Body of pancreas (tissue), 4 donors: ENCODE results near the gene AGXT2.

Experiments used
- CTCF ChIP-seq, 7 experiments: fragments of 450-650 bp in 4 of 7; fragments of 200-600 bp in 3 of 7; sonication (generic) in 3 of 7; IDR thresholded peaks; one replicate each; pipeline ENCODE4 v1.5.1; 2016 to 2019; ENCODE audit warnings: antibody characterized with exemption in 7 of 7
- POLR2A ChIP-seq, 3 donors: fragments of 450-650 bp; IDR thresholded peaks; one replicate each; pipeline ENCODE4 v1.6.1; 2016; ENCODE audit warnings: antibody characterized with exemption in 3 of 3, mild to moderate bottlenecking in 2 of 3

GRCh38 chr5:35004771-35005170 lies 43.0 kb downstream of the AGXT2 start:
- TF ChIP-seq CTCF (IDR thresholded peaks at IDR 0.05) (no peak), POLR2A (IDR thresholded peaks at IDR 0.05) (no peak)
